HL-60 (cell line): ENCODE measurements around the gene SENP1.

Source experiments
- CTCF ChIP-seq: IDR thresholded peaks from one replicate; pipeline ENCODE4 v1.5.1; 2011; ENCODE audit warnings: low read length, control low read depth, inconsistent platforms; ENCODE audit not compliant: insufficient read depth
- POLR2AphosphoS5 ChIP-seq: IDR thresholded peaks from 2 replicates; pipeline ENCODE4 v1.6.1; 2012; ENCODE audit warnings: low read depth
- REST ChIP-seq: IDR thresholded peaks from 2 replicates; pipeline ENCODE4 v1.6.1; 2012; ENCODE audit warnings: low read depth; ENCODE audit not compliant: insufficient replicate concordance
- SPI1 ChIP-seq: IDR thresholded peaks from 2 replicates; pipeline ENCODE4 v1.6.1; 2012; ENCODE audit warnings: low read depth, mild to moderate bottlenecking, borderline replicate concordance

GRCh38 chr12:48040354-48040753, 65.5 kb downstream of the SENP1 start:
- TF ChIP-seq REST (no peak), CTCF (no peak), POLR2AphosphoS5 (no peak), SPI1 (no peak)
